HepG2 (cell line): ENCODE measurements around the gene NATD1. TPM values are rescaled to one million over a fixed set of nuclear protein-coding genes. Genes with fewer than 3 reads are reported as not detected.

Experiments
- ATAC-seq: fragments of 200-7000 bp; cut with Tn5 transposase; 3 replicates; pipeline ENCODE4 v1.9.1; 2020; ENCODE audit warnings: mild to moderate bottlenecking, moderate library complexity
- BruUV-seq: library from RNA; stranded (reverse); fragments of 400-500 nt; replicated peaks from 2 replicates; lab custom pipeline; 2021; lab: Mats Ljungman, UMichigan
- CTCF ChIA-PET: fragments of 300-600 bp; formaldehyde crosslinking; extraction: SDS; loops from one replicate; lab custom pipeline; 2021; ENCODE audit warnings: low total read pairs, inconsistent platforms, low intra/inter-chr PET ratio; lab: Yijun Ruan, JAX
- POLR2A ChIA-PET: fragments of 350-600 bp; sonication (Branson Sonifier 250); formaldehyde crosslinking; loops from one replicate; lab custom pipeline; 2020; ENCODE audit warnings: antibody characterized with exemption, inconsistent platforms; lab: Yijun Ruan, JAX
- DNase-seq: peaks from one replicate; pipeline ENCODE4 v3.0.0-alpha.2; 2015; ENCODE audit warnings: low spot score
- FAIRE-seq: peaks from 3 replicates; lab custom pipeline; 2011; peaks lifted over from hg19 to GRCh38; lab: Jason Lieb, UNC
- H2AFZ ChIP-seq: one replicate; pipeline ENCODE4 v1.6.1; 2011; ENCODE audit warnings: low read length, inconsistent platforms
- H3K27ac ChIP-seq: fragments of 300-600 bp; 3 replicates; pipeline ENCODE4 v1.8.0; 2011; ENCODE audit warnings: mixed run types, mild to moderate bottlenecking, mixed read lengths, low read length, inconsistent platforms; ENCODE audit not compliant: insufficient read depth; ENCODE audit errors: extremely low read length
- H3K27me3 ChIP-seq, 2 experiments: fragments of 200-600 bp in 1 of 2; 2 replicates in 1 of 2; 3 replicates in 1 of 2; pipeline versions ENCODE4 v1.6.0 to v1.8.0; 2011; ENCODE audit warnings: low read length in 2 of 2, mild to moderate bottlenecking in 2 of 2, moderate library complexity in 2 of 2, inconsistent platforms in 1 of 2; ENCODE audit not compliant: insufficient read depth in 2 of 2, control insufficient read depth in 1 of 2
- H3K36me3 ChIP-seq, 2 experiments: fragments of 200-600 bp in 1 of 2; replicated peaks in 1 of 2; 2 replicates in 1 of 2; 3 replicates in 1 of 2; pipeline versions ENCODE4 v1.5.1 to v1.8.0; 2011; ENCODE audit warnings: low read length in 2 of 2, inconsistent platforms in 1 of 2; ENCODE audit not compliant: insufficient read depth in 2 of 2, control insufficient read depth in 1 of 2
- H3K4me1 ChIP-seq: 2 replicates; pipeline ENCODE4 v1.5.1; 2012; ENCODE audit warnings: low read length, inconsistent platforms; ENCODE audit not compliant: insufficient read depth
- H3K4me2 ChIP-seq: 2 replicates; pipeline ENCODE4 v1.6.0; 2011; ENCODE audit warnings: low read depth, low read length, inconsistent platforms
- H3K4me3 ChIP-seq, 3 experiments: fragments of 200-600 bp in 1 of 3; sonication (generic), shearing (Covaris generic) in 1 of 3; replicated peaks in 1 of 3; 2 replicates each; pipeline ENCODE4 v1.5.1; 2011 to 2016; ENCODE audit warnings: low read length in 3 of 3, inconsistent platforms in 2 of 3, low read depth in 2 of 3, mild to moderate bottlenecking in 2 of 3, control low read depth in 1 of 3, mixed read lengths in 1 of 3; ENCODE audit not compliant: insufficient read depth in 1 of 3
- H3K79me2 ChIP-seq: one replicate; pipeline ENCODE4 v1.6.1; 2011; ENCODE audit warnings: low read length, inconsistent platforms; ENCODE audit not compliant: insufficient read depth
- H3K9ac ChIP-seq: 2 replicates; pipeline ENCODE4 v1.6.0; 2011; ENCODE audit warnings: mild to moderate bottlenecking, low read depth, low read length, inconsistent platforms; ENCODE audit not compliant: insufficient read depth
- H3K9me3 ChIP-seq: 2 replicates; pipeline ENCODE4 v1.5.1; 2012; ENCODE audit warnings: mild to moderate bottlenecking, low read length
- H4K20me1 ChIP-seq: 2 replicates; pipeline ENCODE4 v1.6.0; 2011; ENCODE audit warnings: inconsistent platforms, mild to moderate bottlenecking, low read length, moderate library complexity; ENCODE audit not compliant: insufficient read depth
- CREBL2 ChIP-seq: sonication (generic); formaldehyde crosslinking; IDR thresholded peaks from 2 replicates; pipeline ENCODE4 v1.8.1; 2023; ENCODE audit warnings: missing genetic modification reagents, mild to moderate bottlenecking, borderline replicate concordance
- FLYWCH1 ChIP-seq: sonication (generic); formaldehyde crosslinking; IDR thresholded peaks from 2 replicates; pipeline ENCODE4 v1.8.1; 2023; ENCODE audit warnings: mild to moderate bottlenecking, missing genetic modification reagents
- MAFF ChIP-seq: IDR thresholded peaks from 2 replicates; pipeline ENCODE4 v1.6.1; 2011; ENCODE audit warnings: low read depth, low read length, improper control_type of control experiment
- MTF1 ChIP-seq: sonication (generic); formaldehyde crosslinking; IDR thresholded peaks from 2 replicates; pipeline ENCODE4 v1.5.0; 2020; ENCODE audit warnings: missing genetic modification reagents
- POLR2AphosphoS2 ChIP-seq: IDR thresholded peaks from 2 replicates; pipeline ENCODE4 v1.6.1; 2011; ENCODE audit warnings: low read depth, low read length, improper control_type of control experiment
- PRDM15 ChIP-seq: sonication (generic); formaldehyde crosslinking; IDR thresholded peaks from 2 replicates; pipeline ENCODE4 v1.4.0; 2020; ENCODE audit warnings: missing genetic modification reagents
- RFXAP ChIP-seq: sonication (generic); formaldehyde crosslinking; IDR thresholded peaks from 2 replicates; pipeline ENCODE4 v1.4.0; 2020; ENCODE audit warnings: missing genetic modification reagents, borderline replicate concordance
- SAFB2 ChIP-seq: sonication (generic); formaldehyde crosslinking; IDR thresholded peaks from 2 replicates; pipeline ENCODE4 v1.5.1; 2020; ENCODE audit warnings: missing genetic modification reagents, low read depth, mild to moderate bottlenecking, borderline replicate concordance
- SNAPC5 ChIP-seq: sonication (generic); formaldehyde crosslinking; IDR thresholded peaks from 2 replicates; pipeline ENCODE4 v1.8.1; 2023; ENCODE audit warnings: mild to moderate bottlenecking, missing genetic modification reagents, borderline replicate concordance
- TEAD2 ChIP-seq: sonication (generic); formaldehyde crosslinking; IDR thresholded peaks from 2 replicates; pipeline ENCODE4 v1.9.0; 2021; ENCODE audit warnings: missing genetic modification reagents
- TEAD3 ChIP-seq: optimal IDR thresholded peaks from 2 replicates; pipeline ENCODE3; 2016; ENCODE audit warnings: borderline replicate concordance
- ZBTB26 ChIP-seq: IDR thresholded peaks from 2 replicates; pipeline ENCODE4 v1.6.1; 2016; ENCODE audit warnings: missing compliant biosample characterization, missing genetic modification reagents, borderline replicate concordance
- ZNF136 ChIP-seq: sonication (generic); formaldehyde crosslinking; IDR thresholded peaks from 2 replicates; pipeline ENCODE4 v1.8.1; 2022; ENCODE audit warnings: low read depth, mild to moderate bottlenecking, moderate library complexity, missing genetic modification reagents
- WGBS: methylation state at CpG from one replicate; pipeline ENCODE4 v1.1.6; 2017; ENCODE audit warnings: low lambda C conversion rate; 5-methylcytosine and 5-hydroxymethylcytosine counted together
- in situ Hi-C: cut with HindIII; loops from 2 replicates; pipeline ENCODE4 v1.10.0; 2017; ENCODE audit warnings: low pct_unique_long_range_greater_than_20kb; ENCODE audit not compliant: extremely low pct_ligation_motif_present
- intact Hi-C: fragments of 100-400 bp; cut with micrococcal nuclease; formaldehyde crosslinking; loops from one replicate; pipeline ENCODE4 v1.10.0; 2022; ENCODE audit not compliant: unreplicated experiment
- polyA plus RNA-seq, 8 experiments: library from polyadenylated mRNA; depleted of rRNA in 3 of 8; stranded (reverse) in 7 of 8; unstranded in 1 of 8; fragments of >200 nt; fragmentation: Illumina TruSeq in 4 of 8; extraction: Trizol in 4 of 8; gene quantifications; 2 replicates each; pipeline versions ENCODE4 v1.2.1 to v1.2.3, GENCODE V29; 2011 to 2016; ENCODE audit warnings: low read depth in 4 of 8, missing spikeins in 1 of 8, mixed read lengths in 1 of 8; ENCODE audit not compliant: insufficient read depth in 1 of 8
- total RNA-seq, 5 experiments: library from RNA; depleted of rRNA; stranded (reverse); fragments of >200 nt; fragmentation: Illumina TruSeq; extraction: Trizol; gene quantifications; 2 replicates each; pipeline ENCODE4 v1.2.3, GENCODE V29; 2016; ENCODE audit warnings: low read depth in 1 of 5

The NATD1 gene
- total and polyA plus RNA-seq, 2 of the 13 experiments (the other 11 are each of a cell fraction or from before 2014, with no cell fraction given) = 0.31 to 2.3 TPM

GRCh38 chr17:21213638-21214014, 39.6 kb downstream of the NATD1 start (continued):
- peak; percentile 84 for TF ChIP-seq PRDM15
- no peak for TF ChIP-seq POLR2AphosphoS2
- no peak for TF ChIP-seq FLYWCH1 (CRISPR knock-in tag)

- peak overlapping the region; percentile 94 for H3K27ac ChIP-seq
- in situ Hi-C loops = no loop called here
- H3K27me3 ChIP-seq = no peaks in the 10 kb centered on the region; a peak in 1 of 5 replicates
- TSS peak; percentile 62 for BruUV-seq
- ChIA-PET CTCF (no interaction called here), POLR2A (interaction anchor here (1.3 to 2.9 kb wide), 3 partner anchors 74 to 170 kb away, joined by 7 to 20 read pairs (median 8); partner anchors contain the start of gene USP22)
- peak overlapping the region; percentile 96 for H3K9ac ChIP-seq
- peak overlapping the region; percentile 83 to 99 (median 96) for H3K4me3 ChIP-seq
- H3K4me2 ChIP-seq = peak overlapping the region; percentile 93
- WGBS = 14% methylated on average over 8 of the region's 18 CpGs
- H3K36me3 ChIP-seq = peaks cover 8 to 33% of the 10 kb centered on the region in 2 experiments; a peak in 4 of 5 replicates
- ATAC-seq = no peak
- H2AFZ ChIP-seq = no peak overlapping the region
- H3K79me2 ChIP-seq = peaks cover 71% of the 10 kb centered on the region
- no peak for DNase-seq
- peaks cover 59% of the 10 kb centered on the region for H3K4me1 ChIP-seq
- no peak for FAIRE-seq
- H4K20me1 ChIP-seq = peaks cover 36% of the 10 kb centered on the region
- intact Hi-C loops = loop anchor here (1.0 kb wide), 1 partner anchor 40 kb away; the partner anchor contains the start of gene NATD1
- no peaks in the 10 kb centered on the region for H3K9me3 ChIP-seq
- TF ChIP-seq MTF1 (CRISPR knock-in tag) (no peak), CREBL2 (CRISPR knock-in tag) (no peak), SNAPC5 (CRISPR knock-in tag) (no peak), ZNF136 (no peak), TEAD2 (CRISPR knock-in tag) (no peak), MAFF (peak; percentile 23; the same call in 1 of the 2 replicates), RFXAP (CRISPR knock-in tag) (no peak), SAFB2 (no peak), TEAD3 (CRISPR knock-in tag) (no peak), ZBTB26 (CRISPR knock-in tag) (no peak)
Measured at GRCh38 chr17:21212826-21213637, 40.2 kb downstream of the NATD1 start.
